SK-N-MC (cell line): ENCODE results near the gene PHLDB2.

Experiments used
- DNase-seq: peaks from one replicate; pipeline ENCODE4 v3.0.0-alpha.2; 2011; ENCODE audit warnings: low read depth, low spot score
- H3K27ac ChIP-seq: fragments of 200-600 bp; sonication (generic); 2 replicates; pipeline ENCODE4 v1.5.1; 2016; ENCODE audit warnings: mixed run types
- H3K36me3 ChIP-seq: fragments of 200-600 bp; sonication (generic); 2 replicates; pipeline ENCODE4 v1.6.1; 2017; ENCODE audit warnings: antibody characterized with exemption, low read length, mixed read lengths; ENCODE audit not compliant: insufficient read depth
- H3K4me3 ChIP-seq: fragments of 200-600 bp; sonication (generic); 2 replicates; pipeline ENCODE4 v1.5.1; 2016
- H3K9ac ChIP-seq: fragments of 200-600 bp; sonication (generic); 2 replicates; pipeline ENCODE4 v1.8.0; 2017; ENCODE audit warnings: mixed run types, mixed read lengths; ENCODE audit not compliant: insufficient read length
- H3K9me3 ChIP-seq: fragments of 200-600 bp; sonication (generic); 2 replicates; pipeline ENCODE4 v1.6.1; 2017; ENCODE audit warnings: low read depth, mild to moderate bottlenecking, antibody characterized with exemption, low read length, moderate library complexity, mixed read lengths
- EZH2 ChIP-seq: fragments of 200-600 bp; sonication (generic); IDR thresholded peaks from one replicate; pipeline ENCODE4 v1.6.1; 2017; ENCODE audit warnings: antibody characterized with exemption
- FOXP2 ChIP-seq: optimal IDR thresholded peaks from 2 replicates; pipeline ENCODE3; 2011; ENCODE audit warnings: mild to moderate bottlenecking, moderate library complexity; ENCODE audit not compliant: insufficient read depth; ENCODE audit errors: extremely low read length, control extremely low read depth
- POLR2AphosphoS5 ChIP-seq: IDR thresholded peaks from 2 replicates; pipeline ENCODE4 v1.6.1; 2012; ENCODE audit warnings: mild to moderate bottlenecking, low read depth, low read length, borderline replicate concordance

The PHLDB2 gene

GRCh38 chr3:111951032-111951431 is 92.0 kb downstream of the PHLDB2 start:
- H3K36me3 ChIP-seq: no peaks in the 10 kb centered on the region
- TF ChIP-seq FOXP2: no peak
- no peak for TF ChIP-seq EZH2
- TF ChIP-seq POLR2AphosphoS5: no peak

GRCh38 chr3:111952086-111952485 is 93.0 kb downstream of the PHLDB2 start:
- Histone ChIP-seq H3K36me3 (no peaks in the 10 kb centered on the region), H3K27ac (no peak overlapping the region), H3K9ac (no peak overlapping the region), H3K9me3 (no peaks in the 10 kb centered on the region), H3K4me3 (no peak overlapping the region)
- DNase-seq: no peak
- TF ChIP-seq POLR2AphosphoS5 (no peak), FOXP2 (no peak), EZH2 (no peak)

More at GRCh38 chr3:111951032-111951431, 92.0 kb downstream of the PHLDB2 start:
- Histone ChIP-seq H3K27ac (no peak overlapping the region), H3K4me3 (no peak overlapping the region), H3K9me3 (no peaks in the 10 kb centered on the region), H3K9ac (no peak overlapping the region)
- DNase-seq: no peak

- no peak overlapping the region for H3K4me3 ChIP-seq
- TF ChIP-seq EZH2 (no peak), POLR2AphosphoS5 (no peak), FOXP2 (no peak)
Observed at GRCh38 chr3:111952866-111953450, 93.9 kb downstream of the PHLDB2 start.

GRCh38 chr3:111954228-111954990 is 95.3 kb downstream of the PHLDB2 start:
- H3K4me3 ChIP-seq: no peak overlapping the region; the same call in 1 of the 2 replicates
- TF ChIP-seq POLR2AphosphoS5 (no peak), EZH2 (no peak), FOXP2 (peak; percentile 8)
- H3K27ac ChIP-seq: no peak overlapping the region
- no peaks in the 10 kb centered on the region for H3K9me3 ChIP-seq
- no peak overlapping the region for H3K9ac ChIP-seq
- no peaks in the 10 kb centered on the region for H3K36me3 ChIP-seq
- no peak for DNase-seq

More at GRCh38 chr3:111952866-111953450, 93.9 kb downstream of the PHLDB2 start:
- Histone ChIP-seq H3K27ac (no peak overlapping the region), H3K9ac (no peak overlapping the region), H3K9me3 (no peaks in the 10 kb centered on the region), H3K36me3 (no peaks in the 10 kb centered on the region)
- DNase-seq: no peak

- Histone ChIP-seq H3K9me3 (no peaks in the 10 kb centered on the region), H3K9ac (no peak overlapping the region), H3K36me3 (no peaks in the 10 kb centered on the region), H3K4me3 (no peak overlapping the region), H3K27ac (no peak overlapping the region)
- DNase-seq: no peak
- no peak for TF ChIP-seq EZH2
- TF ChIP-seq POLR2AphosphoS5: no peak
- no peak for TF ChIP-seq FOXP2
Observed at GRCh38 chr3:111955876-111956275, 96.8 kb downstream of the PHLDB2 start.

- Histone ChIP-seq H3K9me3 (no peaks in the 10 kb centered on the region), H3K4me3 (no peak overlapping the region), H3K27ac (no peak overlapping the region), H3K36me3 (no peaks in the 10 kb centered on the region), H3K9ac (no peak overlapping the region)
- no peak for TF ChIP-seq POLR2AphosphoS5
- TF ChIP-seq FOXP2: no peak
- no peak for TF ChIP-seq EZH2
- no peak for DNase-seq
Observed at GRCh38 chr3:111956449-111956848, 97.4 kb downstream of the PHLDB2 start.

GRCh38 chr3:111956995-111957734 is 98.1 kb downstream of the PHLDB2 start:
- no peak for DNase-seq
- no peak overlapping the region for H3K4me3 ChIP-seq
- no peak overlapping the region for H3K27ac ChIP-seq
- H3K36me3 ChIP-seq: no peaks in the 10 kb centered on the region
- no peak overlapping the region for H3K9ac ChIP-seq
- H3K9me3 ChIP-seq: no peaks in the 10 kb centered on the region
- no peak for TF ChIP-seq FOXP2
- TF ChIP-seq POLR2AphosphoS5: no peak
- TF ChIP-seq EZH2: no peak
